Activated CD8-positive, alpha-beta memory T cell treated with anti-CD3 and anti-CD28 coated beads, Interleukin-2, amount 50 U/mL, for 1 hour (primary cell): ENCODE results near the gene CPLANE1.
"Not testable (repeated sequence)": the region's sequence is repeated elsewhere in the genome, so short reads cannot be mapped to it uniquely, and the experiment has no call there.

Experiments
- DNase-seq: peaks from one replicate; pipeline ENCODE4 v3.0.0-alpha.2; 2020; ENCODE audit errors: extremely low read depth

Gene CPLANE1

DNA sequence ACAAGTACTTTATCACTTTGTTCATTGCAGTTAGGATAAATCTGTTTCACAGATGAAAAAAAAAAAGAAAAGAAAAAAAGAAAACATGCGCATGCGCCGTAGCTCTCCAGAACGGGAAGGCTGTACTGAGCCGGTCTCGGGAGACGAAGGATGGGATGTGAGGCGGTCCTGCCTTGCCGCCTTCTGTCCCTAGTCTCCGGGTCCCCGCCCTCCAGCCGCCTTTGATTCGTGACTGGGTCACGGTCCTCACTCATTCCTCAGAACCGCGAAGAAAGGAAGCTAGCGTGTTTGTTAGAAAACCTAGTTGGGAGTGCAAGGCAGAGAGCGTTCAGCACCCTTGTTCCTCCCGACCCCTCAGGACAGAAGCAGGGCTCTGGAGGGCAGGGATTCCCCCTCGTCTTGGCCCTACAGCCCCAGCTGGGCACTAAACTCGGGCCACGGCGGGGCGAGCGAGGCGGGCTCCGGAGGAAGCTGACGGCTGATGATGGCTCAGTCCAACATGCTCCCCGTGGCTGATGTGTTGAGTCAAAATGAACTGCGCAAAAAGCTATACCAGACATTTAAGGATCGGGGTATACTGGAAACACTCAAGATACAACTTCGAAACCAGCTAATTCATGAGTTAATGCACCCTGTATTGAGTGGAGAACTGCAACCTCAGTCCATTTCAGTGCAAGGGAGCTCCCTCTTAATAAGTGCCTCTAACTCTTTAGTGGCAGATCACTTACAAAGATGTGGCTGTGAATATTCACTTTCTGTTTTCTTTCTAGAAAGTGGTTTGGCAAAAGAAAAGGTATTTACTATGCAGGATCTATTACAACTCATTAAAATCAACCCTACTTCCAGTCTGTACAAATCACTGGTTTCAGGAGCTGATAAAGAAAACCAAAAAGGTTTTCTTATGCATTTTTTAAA, 40.0 kb downstream of the CPLANE1 start:
- DNase-seq, result no peak

DNA sequence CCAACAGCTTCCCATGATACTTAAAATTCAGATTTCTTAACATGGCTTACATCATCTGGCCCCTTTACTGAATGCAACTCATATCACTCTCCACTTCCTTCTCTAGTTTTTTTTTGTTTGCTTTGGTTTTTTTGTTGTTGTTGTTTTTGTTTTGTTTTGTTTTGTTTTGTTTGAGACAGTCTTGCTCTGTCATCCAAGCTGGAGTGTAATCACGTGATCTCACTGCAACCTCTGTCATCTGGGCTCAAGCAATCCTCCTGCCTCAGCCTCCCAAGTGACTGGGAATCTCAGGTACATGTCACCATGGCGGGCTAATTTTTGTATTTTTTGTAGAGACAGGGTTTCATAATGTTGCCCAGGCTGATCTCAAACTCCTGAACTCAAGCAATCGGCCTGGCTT, 41.4 kb downstream of the CPLANE1 start:
- DNase-seq, result no peak

DNA sequence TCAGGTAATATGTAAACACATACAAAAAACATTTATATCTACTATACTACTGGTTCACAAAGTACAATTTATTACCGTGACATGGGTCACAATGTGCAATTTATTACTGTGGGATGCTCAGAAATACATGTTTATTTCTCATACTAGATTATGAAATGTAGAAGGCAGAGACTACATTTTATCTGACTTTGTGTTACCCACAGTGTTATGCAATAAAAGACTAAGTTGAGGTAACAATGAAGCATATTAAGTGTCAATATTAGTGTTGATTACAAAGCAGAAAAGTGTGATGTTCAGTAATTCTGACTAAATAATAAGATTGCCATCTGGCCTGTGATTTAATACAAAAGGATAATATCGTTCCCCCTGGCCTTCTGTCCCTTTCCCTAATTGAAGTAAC, 42.4 kb downstream of the CPLANE1 start:
- no peak for DNase-seq

DNA sequence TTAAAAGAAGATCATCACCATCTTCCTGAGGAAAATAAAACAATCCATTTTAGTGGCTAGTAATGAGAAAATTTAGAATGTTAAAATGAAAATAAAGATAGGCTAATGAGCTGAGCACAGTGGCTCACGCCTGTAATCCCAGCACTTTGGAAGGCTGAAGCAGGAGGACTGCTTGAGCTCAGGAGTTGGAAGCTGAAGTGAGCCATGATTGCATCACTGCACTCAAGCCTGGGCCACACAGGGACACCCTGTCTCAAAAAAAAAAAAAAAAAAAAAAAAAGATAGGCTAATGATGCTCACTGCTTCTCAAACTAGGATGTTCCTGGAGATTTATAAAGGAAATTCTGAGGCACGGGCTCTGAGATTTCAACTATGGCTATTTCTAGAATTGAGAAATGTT, 50.3 kb downstream of the CPLANE1 start:
- no peak for DNase-seq

DNA sequence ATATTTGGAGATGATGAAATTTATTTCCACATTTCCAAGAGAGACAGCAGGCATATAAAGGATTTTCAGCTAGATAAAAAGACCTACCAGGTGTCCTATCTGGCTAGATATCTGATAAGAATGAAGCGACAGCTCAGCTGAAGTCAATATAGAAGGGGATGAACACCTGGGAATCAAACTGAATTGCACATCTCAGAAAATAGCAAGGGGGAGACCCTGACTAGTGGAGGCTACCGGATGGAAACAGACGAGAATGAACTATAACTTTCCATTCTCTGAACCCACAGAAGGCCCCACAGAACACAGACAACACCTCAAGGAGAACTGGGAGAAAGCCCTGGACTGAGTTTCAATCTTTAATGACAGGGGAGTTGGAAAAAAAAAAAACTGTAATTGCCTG, 51.1 kb downstream of the CPLANE1 start:
- no peak for DNase-seq

DNA sequence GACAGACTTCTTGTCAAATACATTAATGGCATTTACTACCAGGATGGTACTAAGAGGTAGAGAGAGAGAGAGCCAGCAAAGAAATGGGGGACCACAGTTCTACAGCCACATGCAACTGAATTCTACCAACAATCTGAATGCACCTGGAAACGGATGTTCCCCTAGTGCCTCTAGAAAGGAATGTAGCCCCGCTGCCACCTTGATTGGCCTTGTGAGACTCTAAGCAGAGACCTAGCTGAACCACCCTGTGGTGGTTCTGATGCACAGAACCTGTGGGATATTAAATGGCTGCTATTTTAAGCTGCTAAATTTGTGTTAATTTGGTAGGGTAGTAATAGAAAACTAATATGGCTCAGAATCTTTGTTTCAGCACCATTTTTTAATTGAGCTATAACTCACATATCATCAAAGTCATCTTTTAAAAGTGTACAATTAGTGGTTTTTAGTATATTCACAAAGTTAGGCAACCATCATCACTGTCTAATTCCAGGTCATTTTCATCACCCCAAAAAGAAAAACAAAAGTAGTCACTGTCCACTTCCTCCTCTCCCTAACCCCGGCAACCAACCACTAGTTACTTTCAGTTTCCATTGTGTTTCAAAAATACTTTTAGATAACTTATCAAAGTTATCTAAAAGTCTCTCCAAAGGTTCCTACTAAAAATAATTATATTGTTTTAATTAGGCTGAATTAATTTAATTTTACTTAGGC, 51.7 kb downstream of the CPLANE1 start:
- DNase-seq, result no peak

DNA sequence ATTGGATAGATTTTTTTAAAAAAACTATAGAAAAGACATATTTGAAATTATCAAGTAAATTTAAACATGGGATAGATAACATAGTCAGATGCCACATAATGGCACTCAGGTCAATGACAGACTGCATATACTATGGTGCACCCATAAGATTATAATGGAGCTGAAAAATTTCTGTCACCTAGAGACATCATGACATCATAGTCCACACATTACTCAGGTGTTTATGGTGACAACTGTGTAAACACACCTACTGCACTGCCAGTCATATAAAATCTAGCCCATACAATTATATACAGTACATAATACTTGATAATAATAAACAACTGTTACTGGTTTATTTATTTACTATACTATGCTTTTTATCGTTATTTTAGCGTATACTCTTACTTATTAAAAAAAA, 58.6 kb downstream of the CPLANE1 start:
- no peak for DNase-seq

DNA sequence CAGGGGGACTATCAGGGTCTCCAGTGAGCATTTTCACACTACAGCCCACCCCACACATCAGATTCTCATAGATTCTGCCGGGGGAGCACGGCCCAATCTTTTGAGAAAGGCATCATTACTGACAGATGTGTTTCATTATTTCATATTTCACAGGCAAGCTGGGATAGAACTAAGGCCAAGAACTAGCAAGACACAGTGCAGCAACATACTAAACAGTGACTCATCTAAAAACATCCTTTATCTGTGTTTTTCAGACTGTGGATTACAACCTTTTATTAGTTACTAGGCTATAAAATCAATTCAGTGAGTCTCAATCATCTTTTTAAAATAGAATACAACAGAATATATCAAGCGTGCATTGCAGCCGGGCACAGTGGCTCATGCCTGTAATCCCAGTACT, 59.8 kb downstream of the CPLANE1 start:
- no peak for DNase-seq

DNA sequence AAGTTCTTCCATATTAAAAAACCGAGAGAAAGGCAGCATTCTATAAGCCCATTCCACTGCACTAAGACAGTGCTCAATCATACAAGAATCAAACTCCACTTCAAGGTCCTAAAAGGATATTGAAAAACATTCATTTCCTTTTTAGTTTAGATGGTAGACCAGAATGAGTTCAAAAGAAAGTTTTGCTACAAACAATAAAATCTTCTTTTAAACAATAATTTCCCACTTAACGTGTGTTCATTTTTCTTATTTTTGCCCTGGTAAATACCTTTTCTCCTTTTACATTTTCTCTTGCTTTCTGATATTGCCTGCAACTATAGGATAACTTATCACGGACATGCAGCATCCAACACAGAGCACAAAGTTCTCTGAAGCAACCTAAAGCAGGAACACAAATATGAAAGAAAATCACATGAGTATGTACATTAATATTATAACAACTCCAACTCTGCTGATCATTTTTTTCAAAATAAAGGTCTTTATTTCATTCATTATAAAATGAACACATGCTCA, 61.7 kb downstream of the CPLANE1 start:
- no peak for DNase-seq

DNA sequence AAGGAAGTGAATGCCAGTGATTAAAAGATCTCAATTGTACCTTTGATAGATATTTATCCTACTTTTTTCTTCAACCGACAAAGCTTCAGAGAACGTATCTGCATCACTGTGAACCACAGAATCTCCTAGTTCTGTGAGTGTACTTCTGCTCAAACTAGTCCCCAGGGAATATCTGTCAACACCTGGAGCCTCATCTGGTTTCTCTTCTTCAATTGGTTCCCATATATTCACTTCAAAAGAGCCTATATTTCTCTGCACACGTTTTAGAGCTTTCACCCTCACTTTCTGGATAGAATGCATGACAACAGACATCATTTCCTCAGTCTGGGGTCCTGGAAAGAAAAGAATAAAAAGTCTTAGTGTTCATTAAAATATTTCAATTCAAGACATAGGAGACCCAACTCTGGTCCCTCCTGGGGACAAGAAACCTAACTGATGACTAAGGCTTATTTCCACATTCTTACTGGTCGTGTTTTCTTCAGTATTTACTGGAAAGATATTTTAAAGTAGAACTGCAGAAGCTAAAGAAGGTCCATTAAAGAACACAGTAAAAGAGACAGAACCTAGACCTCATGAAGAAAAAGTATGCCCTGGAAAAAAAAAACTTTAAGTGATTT, 64.3 kb downstream of the CPLANE1 start:
- no peak for DNase-seq

DNA sequence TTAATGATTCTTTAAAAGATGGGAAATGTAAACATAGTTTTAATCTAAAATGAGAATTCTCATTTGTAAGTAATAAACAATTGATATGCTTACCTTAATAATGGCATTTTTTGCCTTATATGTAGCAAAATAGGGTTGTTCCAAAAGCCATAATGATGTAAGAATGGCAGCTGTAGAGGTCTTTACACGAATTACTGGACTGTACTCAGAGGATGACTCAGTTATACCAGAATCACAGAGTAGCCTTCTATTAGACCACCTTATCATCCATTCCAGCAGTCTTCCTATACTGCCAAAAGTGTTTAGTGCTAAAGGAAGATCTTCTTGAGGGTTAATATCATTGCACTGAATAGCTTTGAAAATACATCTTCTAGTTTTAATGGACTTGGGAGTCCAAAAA, 66.5 kb downstream of the CPLANE1 start:
- DNase-seq, result no peak

DNA sequence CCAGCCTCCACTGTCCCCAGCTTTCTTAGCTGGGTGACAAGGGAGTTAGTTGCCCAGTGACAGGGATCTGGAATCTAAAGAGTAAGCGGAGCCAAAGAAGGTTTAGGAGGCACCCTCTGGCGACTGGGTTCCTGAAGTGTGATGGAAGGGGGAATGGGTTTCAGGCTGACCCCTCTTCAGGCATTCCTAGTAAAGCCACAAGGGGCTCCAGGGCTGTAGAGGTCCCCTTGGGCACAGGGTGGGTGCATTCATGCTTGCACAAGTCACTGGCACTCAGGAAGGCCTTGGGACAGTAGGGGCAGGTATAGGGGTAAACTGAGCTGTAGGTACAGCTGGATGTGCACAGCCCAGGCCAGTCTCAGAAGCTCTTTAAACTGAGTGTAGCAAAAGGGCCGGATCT, 74.2 kb downstream of the CPLANE1 start:
- DNase-seq, result no peak

DNA sequence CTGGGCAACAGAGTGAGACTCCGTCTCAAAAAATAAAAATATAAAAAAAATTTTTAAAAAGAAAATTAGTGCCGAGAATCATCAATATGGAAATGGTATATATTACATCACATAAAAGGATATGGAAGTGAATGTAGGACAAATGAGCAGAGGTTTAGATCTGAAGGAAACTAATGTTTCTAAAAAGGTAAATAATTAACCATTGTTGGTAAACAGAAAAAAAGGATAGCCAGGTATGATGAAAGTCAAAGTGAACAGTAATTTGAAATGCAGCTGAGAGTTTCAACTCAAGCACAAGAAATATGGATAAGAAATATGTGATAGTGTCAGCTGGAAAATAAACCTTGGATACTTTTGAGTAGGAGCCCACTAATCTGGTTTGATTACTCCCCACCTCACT, 76.2 kb downstream of the CPLANE1 start:
- DNase-seq, result no peak

DNA sequence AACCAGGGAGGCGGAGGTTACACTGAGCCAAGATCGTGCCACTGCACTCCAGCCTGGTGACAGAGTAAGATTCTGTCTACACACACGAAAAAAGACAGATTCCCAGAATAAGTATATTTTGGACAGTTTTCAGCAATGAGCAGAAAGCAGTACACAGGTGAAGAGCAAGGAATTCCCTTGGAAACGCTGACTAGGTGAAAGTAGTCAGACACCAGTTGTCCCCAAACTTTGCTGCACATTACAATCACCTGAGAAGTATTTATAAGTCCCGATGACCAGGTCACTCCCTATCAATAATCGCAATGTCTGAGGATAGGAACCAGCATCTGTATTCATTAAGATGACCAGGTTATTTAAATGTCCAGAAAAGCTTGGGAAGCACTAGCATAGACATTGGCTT, 78.3 kb downstream of the CPLANE1 start:
- no peak for DNase-seq

DNA sequence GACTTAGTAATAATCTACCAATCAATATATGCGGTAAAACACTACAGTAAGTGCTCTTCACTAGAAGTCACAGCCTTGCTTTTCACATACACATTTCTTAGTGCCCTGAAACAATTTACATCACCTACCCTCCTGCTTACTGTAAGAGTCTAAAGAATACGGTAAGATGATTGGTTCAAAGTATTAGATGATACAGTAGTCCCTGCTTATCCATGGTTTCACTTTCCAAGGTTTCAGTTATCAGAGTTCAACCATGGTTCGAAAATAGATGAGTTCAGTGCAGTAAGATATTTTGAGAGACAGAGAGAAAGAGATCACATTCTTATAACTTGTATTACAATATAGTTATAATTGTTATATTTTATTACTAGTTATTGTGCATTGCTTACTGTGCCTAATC, 83.0 kb downstream of the CPLANE1 start:
- DNase-seq, result no peak

DNA sequence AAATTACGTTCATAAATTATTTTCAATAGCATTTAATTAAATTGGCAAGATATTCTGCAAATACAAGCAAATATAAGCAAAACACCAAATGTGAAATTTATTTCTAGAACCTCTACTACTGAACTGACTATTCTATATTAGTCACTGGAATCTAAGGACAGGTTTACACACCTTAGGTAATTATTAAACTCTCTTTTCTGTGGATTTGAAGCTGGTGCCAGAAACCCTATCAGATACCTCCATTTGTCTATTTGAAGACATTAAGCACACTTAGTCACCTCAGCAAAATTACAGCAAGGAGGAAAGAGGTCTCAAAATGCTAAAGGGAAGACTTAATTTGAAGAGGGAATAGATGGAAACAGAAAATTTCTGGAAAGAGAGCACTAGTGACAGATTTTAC, 83.4 kb downstream of the CPLANE1 start:
- no peak for DNase-seq

DNA sequence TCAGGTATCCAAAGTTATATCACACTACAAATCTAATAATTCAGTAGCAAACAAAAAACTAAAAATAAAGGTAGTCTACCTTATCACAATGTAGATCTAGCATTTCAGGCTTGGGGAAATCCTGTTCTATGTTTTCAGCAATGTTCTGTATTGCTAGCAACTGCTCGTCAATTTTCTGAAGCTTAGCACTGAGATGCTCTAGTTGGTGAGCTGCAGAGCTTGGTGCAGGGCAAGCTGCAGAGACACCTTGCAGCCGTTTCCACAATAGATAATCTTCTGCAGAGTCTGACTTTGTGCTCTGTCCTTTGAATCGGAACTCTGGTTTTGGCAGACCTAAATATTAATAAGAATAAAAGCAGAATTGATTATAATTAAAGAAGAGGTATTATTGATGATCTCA, 95.5 kb downstream of the CPLANE1 start:
- no peak for DNase-seq

DNA sequence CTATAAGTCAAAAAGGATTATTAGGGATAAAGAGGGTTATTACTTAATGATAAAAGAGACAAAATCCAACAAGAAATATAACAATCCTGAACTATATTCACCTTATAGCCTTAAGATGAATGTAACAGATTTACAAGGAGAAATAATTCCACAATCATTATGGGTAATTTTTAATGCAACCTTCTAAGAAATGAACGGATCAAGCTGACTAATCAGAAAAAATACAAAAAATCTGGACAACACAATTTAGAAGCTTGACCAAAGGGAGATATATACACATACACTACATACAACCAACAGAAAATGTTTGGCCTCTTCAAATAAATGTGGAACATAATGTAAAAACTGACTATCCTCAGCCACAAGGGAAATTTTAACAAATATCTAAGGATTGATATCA, 102.3 kb downstream of the CPLANE1 start:
- DNase-seq, result no peak

DNA sequence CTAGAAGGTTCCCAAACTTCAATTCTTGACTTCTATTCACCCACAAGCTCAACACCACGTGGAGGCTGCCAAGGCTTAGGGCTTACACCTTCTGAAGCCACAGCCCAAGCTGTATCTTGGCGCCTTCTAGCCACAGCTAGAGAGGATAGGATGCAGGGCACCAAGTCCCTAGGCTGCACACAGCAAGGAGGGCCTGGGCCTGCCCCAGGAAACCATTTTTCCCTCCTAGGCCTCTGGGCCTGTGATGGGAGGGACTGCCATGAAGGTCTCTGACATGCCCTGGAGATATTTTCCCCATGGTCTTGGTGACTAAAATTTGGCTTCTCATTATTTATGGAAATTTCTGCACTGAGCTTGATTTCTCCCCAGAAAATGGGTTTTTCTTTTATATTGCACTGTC, 112.5 kb downstream of the CPLANE1 start:
- DNase-seq, result no peak

DNA sequence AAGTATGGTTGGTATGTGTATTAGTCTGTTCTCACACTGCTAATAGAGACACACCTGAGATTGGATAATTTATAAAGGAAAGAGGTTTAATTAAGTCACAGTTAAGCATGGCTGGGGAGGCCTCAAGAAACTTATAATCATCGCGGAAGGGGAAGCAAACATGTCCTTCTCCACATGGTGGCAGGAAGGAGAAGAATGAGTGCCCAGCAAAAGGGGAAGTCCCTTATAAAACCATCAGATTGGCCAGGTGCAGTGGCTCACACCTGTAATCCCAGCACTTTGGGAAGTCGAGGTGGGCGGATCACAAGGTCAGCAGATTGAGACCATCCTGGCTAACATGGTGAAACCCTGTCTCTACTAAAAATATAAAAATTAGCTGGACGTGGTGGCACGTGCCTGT, 113.9 kb downstream of the CPLANE1 start:
- not testable (repeated sequence) for DNase-seq

DNA sequence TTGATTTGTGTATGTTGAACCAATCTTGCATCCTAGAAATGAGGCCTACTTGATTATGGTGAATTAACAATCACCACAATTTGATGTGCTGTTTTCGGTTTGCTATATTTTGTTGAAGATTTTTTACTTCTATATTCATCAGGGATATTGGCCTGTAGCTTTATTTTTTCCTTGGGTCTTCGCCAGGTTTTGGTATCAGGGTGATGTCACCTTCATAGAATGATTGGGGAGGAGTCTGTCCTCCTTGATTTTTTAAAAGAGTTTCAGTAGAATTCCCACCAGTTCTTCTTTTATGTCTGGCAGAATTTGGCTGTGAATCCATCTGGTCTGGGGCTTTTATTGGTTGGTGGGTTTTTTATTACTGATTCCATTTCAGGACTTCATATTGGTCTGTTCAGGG, 115.2 kb downstream of the CPLANE1 start:
- no peak for DNase-seq

DNA sequence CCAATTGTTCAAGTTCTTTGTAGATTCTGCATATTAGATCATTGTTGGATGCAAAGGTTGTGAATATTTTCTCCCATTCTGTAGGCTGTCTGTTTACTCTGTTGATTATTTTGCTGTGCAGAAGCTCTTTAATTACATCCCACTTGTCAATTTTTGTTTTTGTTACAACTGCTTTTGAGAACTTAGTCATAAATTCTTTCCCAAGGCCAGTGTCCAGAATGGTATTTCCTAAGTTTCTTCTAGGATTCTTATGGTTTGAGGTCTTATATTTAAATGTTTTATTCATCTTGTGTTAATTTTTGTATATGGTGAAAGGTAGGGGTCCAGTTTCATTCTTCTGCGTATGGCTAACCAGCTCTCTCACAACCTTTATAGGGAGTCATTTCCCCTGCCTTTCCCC, 116.5 kb downstream of the CPLANE1 start:
- DNase-seq, result no peak

DNA sequence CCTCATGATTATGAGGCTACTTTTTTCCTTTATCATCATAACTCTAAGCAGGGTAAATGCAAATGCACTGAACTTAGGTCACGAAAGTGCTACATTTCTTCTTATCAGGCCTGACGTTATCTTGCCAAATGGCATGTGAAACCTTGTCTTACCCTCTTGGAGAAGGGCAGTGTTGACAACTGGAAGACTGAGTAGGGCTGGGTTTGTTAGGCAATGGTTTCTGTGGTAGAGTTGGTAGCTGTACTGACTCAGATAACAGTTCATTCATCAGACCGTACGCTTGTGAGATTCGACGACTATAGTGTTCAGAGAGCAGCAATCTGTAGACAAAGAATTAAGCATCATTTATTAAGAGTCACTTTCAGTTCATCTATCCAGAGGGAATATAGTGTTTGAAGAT, 127.7 kb downstream of the CPLANE1 start:
- no peak for DNase-seq
